HG02571 (cell line): ENCODE data around the gene DGKQ.
A peak's percentile ranks its signal among the peaks of the same experiment; 100 is the strongest.
"Not testable (repeated sequence)": the region's sequence is repeated elsewhere in the genome, so short reads cannot be mapped to it uniquely, and the experiment has no call there.

Experiments
- ATAC-seq: cut with Tn5 transposase; IDR thresholded peaks from one replicate; pipeline ENCODE4 v1.9.1; 2021; ENCODE audit warnings: mild to moderate bottlenecking, moderate library complexity; ENCODE audit not compliant: unreplicated experiment

The DGKQ gene

GRCh38 chr4:929096-929765 lies 44.1 kb downstream of the DGKQ start:
- ATAC-seq, result no peak

- ATAC-seq, result not testable (repeated sequence)
Measured at GRCh38 chr4:927566-927965, 45.8 kb downstream of the DGKQ start.

- ATAC-seq, result no peak
Measured at GRCh38 chr4:926538-926937, 46.8 kb downstream of the DGKQ start.

- no peak for ATAC-seq
Measured at GRCh38 chr4:925771-926500, 47.4 kb downstream of the DGKQ start.

- ATAC-seq, result no peak
Measured at GRCh38 chr4:925171-925570, 48.2 kb downstream of the DGKQ start.

GRCh38 chr4:924107-925096 lies 49.0 kb downstream of the DGKQ start:
- no peak for ATAC-seq

GRCh38 chr4:921830-922331 lies 51.5 kb downstream of the DGKQ start:
- peak; percentile 46 for ATAC-seq

GRCh38 chr4:919004-919680 lies 54.2 kb downstream of the DGKQ start:
- ATAC-seq, result not testable (repeated sequence)

- ATAC-seq, result not testable (repeated sequence)
Measured at GRCh38 chr4:918591-918990, 54.8 kb downstream of the DGKQ start.

- ATAC-seq, result no peak
Measured at GRCh38 chr4:917992-918391, 55.4 kb downstream of the DGKQ start.

GRCh38 chr4:917466-917865 lies 55.9 kb downstream of the DGKQ start:
- ATAC-seq, result no peak

- no peak for ATAC-seq
Measured at GRCh38 chr4:915595-915994, 57.8 kb downstream of the DGKQ start.

- no peak for ATAC-seq
Measured at GRCh38 chr4:915041-915474, 58.3 kb downstream of the DGKQ start.

GRCh38 chr4:914531-914930 lies 58.8 kb downstream of the DGKQ start:
- no peak for ATAC-seq

- ATAC-seq, result no peak
Measured at GRCh38 chr4:913280-913618, 60.1 kb downstream of the DGKQ start.

GRCh38 chr4:912548-913279 lies 60.7 kb downstream of the DGKQ start:
- ATAC-seq, result no peak

GRCh38 chr4:911871-912490 lies 61.4 kb downstream of the DGKQ start:
- no peak for ATAC-seq

- no peak for ATAC-seq
Measured at GRCh38 chr4:911221-911751, 62.1 kb downstream of the DGKQ start.

- no peak for ATAC-seq
Measured at GRCh38 chr4:910366-911091, 62.8 kb downstream of the DGKQ start.
